Stimulated activated CD8-positive, alpha-beta memory T cell treated with anti-CD3 and anti-CD28 coated beads, Interleukin-7, amount 100 ng/mL, for 4 hours (primary cell): ENCODE measurements around the gene EPN1.

ENCODE experiments used
- DNase-seq, 2 donors: peaks; one replicate each; pipeline ENCODE4 v3.0.0-alpha.2; 2020; ENCODE audit warnings: low read depth in 2 of 2

EPN1 gene

DNA sequence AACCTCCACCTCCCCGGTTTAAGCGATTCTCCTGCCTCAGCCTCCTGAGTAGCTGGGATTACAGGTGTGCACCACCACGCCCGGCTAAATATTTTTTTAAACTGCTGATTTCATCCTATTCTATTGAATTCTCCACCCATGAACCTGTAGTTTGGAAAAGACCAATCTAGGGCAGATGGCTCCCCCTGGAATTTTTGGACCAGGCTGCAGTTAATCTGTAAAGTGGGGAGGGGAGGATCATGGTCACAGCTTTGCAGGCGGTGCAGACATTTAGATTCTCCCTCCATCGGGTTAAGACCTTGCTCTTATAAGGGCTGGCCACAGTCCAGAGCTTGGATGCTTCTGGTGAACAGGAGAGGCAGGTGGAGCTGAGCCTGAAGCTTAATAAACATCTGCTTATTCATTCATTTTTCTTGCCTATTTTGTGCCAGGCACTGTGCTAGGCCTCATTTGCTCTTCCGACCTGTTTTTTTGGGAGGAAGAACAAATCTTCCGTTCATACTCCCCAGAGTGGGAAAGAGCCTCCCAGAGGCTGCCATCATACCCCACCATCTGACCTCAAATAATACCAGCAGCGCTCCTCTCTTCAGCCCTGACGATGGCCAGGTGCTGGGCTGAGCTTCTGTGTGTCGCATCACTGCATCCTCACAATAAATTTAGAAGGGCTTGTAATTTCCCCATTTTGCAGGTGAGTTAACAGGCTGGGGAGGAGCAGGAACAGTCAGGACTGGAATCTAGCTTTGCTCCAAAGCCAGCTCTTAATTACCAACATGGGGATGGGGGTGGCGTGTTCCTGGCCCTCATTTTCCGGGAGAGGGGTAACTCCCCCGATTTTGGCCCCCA, 27.9 kb upstream of the EPN1 start:
- no peak for DNase-seq

DNA sequence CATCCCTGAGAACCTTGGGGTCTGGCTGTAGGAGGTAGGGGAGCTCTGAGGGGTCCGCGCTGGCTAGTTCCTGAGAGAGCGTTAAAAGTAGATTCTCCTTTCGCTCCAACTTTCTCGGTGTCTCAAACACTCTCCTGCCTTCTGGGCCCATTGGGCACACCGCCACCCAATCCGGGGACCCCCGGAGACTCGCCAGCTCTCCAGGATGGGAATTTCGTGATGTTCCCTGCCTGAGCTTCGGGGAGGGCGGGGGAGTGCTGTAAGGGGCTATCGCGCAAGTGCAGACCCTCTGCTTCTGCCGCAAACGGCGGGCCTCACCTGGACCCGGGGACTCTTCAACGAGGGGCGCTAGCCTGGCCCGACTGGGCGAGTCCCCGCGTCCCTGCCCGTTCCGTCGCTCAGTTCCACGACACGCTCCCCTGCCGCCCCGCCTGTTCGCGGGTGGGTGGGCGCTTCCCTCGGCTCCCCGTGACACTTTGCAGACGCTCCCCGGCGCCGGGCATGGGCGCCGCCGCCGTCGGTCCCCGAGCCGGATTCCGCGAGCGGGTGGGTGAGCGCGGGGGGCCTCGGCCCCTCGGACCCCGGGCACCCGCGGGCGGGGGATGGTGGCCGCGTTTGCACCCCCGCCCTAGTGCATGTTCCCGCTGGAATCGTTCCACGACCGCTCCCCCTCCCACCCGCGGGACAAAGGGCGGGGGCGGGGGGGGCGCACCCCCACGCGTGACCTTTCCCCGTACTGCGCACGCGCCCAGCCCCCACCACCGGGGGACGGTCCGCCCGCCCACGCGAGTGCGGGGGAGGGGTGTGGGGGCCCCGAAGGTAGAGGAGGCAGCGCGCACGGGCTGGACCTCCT, 27.1 kb upstream of the EPN1 start, which contains the start of gene CCDC106:
Gene CCDC106, plus strand, starts transcription at position 481 of the 853 bp plus-strand sequence. CDS start 835 bp downstream, outside the sequence.
- DNase-seq: peak in 1 of 2 donors; percentile 54

DNA sequence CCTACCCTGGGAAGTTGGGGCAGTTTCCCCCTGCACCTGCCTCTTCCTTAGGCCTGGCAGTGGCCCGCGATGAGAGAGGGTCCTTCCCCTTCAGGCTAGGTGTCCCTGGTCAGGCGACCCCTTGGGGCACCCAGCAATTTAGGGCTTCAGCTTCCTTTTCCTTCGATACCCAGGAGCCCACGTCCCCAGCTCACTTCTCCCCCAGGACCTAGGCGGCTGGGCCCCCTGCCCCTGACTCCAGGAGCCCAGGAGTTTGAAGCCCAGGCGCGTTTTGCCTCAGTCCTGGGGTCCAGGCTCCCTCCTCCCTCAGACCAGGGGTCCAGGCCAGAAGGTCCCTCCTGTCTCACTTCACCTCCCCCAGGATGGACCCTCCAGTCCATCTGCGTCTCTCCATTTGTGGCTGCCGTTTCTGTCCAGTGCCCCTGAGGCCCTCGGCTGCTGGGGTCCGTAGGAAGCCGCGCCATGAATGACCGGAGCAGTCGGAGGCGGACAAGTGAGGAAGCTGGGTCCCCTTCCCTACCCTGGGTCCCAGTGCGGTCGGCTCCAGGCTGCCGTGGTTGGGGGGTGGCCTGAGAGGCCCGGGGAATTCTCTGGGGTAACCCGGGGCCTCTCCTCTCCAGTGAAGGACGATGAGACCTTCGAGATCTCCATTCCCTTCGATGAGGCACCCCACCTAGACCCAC, 26.3 kb upstream of the EPN1 start:
- DNase-seq: no peak

DNA sequence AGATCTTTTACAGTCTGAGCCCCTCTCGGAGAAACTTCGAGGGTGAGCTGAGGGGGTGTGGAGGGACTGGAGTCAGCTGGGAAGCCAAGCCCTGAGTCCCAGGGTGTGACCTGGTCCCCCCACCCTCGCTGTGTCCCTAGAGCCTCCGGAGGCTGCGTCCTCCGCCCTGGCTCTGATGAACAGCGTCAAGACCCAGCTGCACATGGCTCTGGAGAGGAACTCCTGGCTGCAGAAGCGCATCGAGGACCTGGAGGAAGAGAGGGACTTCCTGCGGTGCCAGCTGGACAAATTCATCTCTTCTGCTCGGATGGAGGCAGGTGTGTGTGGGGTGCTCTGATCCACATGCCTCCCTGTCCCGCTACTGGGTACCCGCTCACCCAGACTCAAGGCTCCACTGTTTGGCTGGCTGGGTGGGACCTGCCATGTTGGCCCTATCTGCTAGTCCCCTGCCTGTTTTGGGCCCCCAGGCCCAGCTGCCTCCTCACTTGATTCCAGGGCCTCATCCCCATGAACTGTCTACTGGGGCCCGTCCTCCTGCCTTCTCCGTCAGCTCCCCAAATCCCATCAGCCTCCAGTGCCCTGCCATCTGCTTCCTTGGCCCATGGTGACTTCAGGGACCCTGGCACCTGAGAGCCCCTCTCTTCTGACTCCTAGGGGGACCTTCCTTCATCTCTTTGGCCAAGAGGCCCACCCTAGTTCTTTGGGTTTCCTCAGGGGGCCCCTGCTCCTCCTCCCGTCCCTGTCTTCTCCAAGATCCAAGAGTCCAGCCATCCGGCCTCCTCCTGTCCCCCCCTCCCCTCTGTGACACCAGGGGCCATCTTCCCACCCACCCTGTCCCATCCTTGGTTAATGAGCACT, 25.5 kb upstream of the EPN1 start:
- DNase-seq: no peak

DNA sequence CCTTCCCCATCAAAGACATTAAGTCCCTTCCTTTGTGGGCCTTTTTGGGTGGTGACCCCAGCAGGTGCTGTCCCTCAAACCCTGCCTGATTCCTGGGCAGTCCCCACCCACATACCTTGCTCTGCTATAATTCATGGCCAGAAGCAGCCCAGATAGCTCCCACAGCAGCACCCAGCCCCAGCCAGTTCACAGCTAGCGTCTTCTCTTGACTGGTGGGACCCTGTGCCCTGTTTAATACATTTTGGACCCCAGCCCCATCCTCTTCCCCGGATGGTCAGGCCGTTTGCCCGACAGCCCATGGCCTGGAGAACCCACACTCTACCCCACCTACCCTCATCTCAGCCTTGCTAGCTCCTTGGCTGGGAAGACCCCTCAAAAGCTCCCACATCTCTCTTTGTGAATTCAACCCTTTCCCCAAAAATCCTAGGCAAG, 24.9 kb upstream of the EPN1 start:
- no peak for DNase-seq

DNA sequence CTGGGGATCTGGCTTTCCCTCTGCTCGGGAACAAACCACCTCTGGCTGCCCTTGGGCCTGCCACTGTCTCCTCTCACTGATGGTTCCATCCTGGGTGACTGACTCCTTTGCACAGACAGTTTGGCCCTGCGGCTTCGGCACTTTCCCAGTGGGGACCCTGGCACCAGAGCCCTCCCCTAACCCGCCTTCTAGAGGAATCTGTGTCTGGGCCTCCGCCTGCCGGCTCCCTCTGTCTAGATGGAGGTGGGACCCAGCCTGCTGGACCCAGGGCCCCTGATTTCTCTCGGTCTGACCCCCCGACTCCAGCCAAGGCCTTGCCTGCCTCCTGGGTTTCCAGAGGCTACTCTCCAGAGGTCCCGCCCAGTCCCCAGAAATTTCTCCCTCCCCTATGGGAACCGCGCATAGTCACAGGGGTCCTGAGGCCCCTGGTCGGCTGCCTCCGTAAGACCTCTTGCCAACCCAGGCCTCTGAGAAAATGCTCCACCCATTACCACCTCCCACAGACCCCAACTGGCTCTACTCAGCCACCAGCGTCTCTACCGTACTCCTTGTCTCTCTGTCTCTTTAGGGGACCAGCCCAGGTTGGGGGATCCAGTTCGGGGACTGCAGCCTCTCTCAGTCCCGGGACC, 24.3 kb upstream of the EPN1 start:
- DNase-seq: no peak

DNA sequence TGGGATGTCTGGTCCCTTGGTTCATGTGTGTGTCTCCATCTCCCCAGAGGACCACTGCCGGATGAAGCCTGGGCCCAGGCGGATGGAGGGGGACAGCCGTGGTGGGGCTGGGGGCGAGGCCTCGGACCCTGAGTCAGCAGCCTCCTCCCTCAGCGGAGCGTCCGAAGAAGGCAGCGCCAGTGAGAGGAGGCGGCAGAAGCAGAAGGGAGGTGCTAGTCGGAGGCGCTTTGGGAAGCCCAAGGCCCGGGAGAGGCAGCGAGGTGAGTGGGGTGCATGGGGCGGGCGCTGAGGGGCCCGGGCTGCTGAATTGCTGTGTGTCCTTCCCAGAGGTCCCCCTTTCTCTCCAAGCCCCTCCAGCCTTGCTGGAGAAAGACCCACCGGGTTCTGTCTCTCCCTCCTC, 23.8 kb upstream of the EPN1 start:
- DNase-seq: no peak

DNA sequence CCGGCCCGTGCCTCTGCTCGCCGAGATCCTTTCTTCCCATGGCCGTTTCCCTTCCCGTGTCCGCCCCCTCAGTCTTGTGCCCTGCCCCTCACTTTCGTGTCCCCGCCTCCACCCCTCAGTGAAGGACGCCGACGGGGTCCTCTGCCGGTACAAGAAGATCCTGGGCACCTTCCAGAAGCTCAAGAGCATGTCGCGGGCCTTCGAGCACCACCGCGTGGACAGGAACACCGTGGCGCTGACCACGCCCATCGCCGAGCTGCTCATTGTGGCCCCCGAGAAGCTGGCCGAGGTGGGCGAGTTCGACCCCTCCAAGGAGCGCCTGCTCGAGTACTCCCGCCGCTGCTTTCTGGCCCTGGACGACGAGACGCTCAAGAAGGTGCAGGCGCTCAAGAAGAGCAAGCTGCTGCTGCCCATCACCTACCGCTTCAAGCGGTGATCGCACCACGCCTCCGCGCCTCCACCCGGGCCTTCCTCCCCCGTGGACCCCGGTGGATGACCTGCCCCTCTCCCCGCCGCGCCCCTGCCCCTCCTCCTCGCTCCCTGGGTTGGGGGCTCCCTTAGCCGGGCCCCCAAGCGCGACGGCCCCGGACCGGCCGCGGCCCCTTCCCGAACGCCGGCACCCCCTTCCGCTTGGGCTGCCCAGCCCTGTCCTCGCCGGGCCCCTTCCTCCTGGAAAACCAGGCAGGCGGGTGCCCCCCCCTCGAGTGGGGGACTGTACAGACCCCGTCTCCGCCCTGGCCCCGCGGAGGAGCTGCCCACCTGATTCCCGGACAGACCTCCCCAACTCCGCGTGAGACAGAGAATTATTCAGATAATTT, 22.5 kb upstream of the EPN1 start:
- DNase-seq: no peak

DNA sequence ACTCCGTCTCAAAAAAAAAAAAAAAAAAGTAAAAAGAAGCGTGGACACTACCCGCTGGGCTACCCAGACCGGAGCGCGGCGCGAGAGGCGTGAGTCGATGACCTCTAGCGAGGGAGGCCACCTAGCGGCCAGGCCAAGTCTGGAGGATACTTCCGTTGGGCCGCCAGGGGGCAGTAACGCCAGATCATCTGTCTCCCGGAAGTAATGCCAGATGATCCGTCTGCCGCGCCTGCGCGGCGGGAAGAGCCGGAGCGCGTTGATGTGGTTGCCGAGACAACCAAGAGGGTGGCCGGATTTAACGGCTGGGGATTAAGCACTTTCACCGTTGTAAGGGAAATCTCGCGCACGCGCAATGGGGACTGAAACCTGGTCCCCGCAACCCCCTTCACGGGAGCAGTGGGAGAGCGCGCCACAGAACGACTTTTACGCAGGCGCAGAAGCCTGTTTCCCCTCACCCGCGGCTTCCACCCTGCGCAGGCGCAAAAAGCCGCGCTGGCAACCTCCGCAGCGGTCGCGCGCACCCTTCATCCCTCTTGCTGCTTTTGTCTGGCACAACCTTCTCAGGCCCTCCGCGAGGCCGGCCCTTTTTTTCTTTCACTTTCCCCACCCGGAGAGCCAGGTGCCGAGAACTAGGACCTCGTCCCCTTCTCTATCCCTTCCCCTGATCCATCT, 21.2 kb upstream of the EPN1 start:
- peak; percentile 98 to 99 for DNase-seq

DNA sequence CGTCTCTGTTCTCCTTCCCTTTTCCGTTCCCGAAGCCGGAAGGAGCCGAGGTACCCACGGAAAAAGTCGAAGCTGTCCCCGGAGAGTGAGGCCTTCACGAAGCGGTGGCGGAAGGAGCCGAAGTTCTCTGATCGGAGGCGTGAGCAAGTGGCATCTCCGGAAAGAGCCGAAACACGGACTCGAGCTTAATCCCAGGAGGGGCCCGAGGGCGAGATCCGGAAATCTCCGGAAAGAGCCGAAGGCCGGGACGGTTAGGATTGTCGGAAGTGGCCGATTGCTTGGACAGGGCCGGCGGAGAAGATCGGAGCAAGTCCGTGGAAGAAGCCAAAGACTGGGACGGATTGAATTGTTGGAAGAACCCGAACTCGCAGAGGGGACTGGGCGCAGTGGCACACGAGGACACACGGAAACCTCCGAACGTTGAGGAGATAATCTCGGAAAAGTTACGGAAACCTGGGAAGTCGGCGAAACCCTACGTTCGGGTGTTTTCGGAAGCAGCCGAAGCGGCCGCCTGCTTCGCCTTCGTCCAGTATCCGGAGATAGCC, 20.6 kb upstream of the EPN1 start:
- DNase-seq: peak; percentile 97 to 98

DNA sequence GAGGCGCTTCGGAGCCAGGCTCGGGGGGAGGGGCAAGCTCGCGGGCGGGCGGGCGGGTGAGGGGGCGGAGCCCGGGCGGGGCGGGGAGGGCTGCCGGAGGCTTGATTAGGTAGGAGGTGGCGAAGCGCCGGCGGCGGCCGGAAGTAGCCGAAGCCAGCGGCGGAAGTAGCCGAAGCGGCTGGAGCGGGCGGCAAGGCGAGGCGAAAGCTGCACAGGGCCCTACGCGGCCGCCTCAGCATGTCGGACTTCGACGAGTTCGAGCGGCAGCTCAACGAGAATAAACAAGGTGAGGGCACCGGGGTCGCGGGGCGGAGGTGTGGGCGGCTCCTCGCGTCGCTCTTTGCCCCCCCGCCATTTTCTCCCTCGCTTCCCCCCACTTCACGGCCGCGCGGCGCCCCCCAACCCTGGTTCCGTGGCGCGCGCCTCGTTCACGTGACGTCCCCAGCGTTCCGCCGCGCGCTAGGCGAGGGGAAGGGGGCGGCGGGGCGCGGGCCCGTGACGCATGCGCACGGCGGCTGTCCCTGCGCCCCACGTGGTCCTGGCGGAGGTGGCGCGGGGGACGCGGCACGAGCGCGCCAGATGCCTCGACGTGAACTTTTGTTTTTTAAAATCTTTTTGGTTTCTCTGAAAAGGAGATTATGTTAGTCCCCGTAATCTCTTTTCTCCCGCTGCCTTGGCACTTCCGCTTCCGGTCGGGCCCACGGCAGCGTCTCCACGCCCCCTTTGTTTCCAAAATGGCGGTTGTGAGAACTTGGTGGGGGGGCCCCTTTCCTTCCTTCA, 20.0 kb upstream of the EPN1 start, which contains the start of gene U2AF2:
Gene U2AF2, plus strand, starts transcription at position 168 of the 780 bp plus-strand sequence. Its CDS starts 70 bp downstream, at position 238.
- peak; percentile 91 to 94 for DNase-seq

DNA sequence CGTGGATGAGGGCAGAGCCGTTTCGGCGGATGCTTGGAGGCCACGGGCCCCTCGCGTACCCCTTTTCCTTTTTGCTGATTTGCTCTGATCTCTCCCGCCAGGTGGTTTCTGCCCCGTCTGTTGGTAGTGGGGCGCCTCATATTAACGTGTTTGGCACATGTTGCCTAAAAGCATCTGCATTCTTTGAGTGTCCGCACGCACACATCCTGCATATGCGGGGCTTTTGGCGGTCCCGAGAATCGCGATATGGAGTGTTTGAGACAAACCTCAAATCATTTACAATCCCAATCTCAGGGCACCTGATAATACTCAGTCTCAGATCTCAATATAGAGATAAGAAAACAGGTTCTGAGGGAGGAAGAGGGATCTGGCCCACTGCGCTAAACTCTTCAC, 19.4 kb upstream of the EPN1 start:
- DNase-seq: no peak

DNA sequence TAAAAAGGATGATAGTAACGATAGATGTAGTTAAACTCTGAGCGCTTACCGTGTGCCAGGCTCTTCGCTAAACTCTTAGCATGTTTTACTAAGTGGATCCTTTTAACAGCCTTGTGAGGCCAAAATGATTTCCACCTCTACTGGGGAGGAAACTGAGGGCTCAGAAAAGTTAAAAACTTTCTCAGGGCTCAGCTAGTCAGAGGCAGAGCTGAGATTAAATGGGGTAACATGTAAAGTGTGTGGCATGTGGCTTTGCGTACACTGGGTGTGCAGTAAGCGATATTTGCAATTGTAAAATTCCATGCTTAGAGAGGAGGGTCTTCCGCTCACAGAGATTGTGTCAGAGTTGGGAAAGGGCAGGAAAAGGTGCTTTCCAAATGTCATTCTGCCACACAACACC, 18.5 kb upstream of the EPN1 start:
- no peak for DNase-seq

DNA sequence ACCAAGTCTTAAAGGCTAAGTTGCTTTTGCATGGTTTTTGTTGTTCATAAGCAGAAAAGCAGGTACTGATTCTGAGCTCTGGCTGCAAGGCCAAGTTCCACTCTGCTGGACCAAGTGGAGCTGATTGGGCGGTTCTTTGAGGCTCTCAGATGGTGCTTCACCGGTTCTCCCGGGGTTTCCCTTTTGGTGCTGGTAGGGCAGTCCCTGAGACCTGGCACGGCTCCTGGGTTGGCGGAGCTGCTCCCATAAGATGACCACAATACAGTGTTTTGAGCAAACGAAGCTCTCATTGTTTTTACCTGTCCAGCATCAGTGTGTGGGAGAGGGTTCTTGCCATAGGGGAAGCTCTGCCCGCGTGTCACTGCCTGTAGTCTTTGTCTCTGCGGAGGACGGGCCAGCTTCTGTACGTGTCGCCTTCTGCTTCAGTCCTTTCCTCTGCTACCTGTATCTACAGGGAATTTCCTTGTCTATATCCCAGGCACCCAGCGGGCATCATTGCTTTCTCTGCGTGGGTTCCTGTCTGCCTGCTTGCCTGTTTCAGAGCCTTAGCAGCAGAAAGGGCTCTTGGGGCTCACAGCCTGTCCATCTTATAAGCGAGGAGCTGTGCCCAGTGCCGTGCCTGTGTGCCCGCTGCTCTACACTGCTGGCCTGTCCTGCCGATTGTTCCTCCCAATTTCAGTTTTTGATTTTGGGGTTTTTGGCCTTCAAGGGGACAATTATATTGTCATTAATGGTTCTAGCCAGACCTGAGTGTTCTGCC, 17.9 kb upstream of the EPN1 start:
- no peak for DNase-seq

DNA sequence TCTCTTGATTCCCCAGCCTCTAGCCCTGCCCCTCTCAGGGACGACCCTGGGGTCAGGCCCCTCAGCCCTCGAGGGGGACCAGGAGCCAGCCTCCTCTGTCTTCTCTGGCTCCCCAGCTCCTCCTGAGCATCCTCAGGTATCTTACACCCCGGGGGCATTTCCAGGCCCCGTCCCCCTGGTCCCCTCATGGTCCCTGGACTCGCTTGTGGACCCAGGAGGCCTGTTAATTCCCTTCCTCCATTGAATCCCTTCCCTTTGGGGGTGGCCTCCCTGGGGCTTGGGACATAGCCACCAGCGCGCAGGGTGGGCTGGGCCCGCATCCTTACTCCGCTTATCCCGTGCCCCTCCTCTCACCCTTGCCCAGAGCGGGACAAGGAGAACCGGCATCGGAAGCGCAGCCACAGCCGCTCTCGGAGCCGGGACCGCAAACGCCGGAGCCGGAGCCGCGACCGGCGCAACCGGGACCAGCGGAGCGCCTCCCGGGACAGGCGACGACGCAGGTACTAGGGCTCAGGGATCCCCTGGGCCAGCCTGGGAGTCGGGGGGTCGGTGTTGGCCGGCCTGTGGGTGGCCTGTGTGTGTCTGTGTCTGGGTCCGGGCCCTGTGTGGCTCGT, 16.1 kb upstream of the EPN1 start:
- no peak for DNase-seq

DNA sequence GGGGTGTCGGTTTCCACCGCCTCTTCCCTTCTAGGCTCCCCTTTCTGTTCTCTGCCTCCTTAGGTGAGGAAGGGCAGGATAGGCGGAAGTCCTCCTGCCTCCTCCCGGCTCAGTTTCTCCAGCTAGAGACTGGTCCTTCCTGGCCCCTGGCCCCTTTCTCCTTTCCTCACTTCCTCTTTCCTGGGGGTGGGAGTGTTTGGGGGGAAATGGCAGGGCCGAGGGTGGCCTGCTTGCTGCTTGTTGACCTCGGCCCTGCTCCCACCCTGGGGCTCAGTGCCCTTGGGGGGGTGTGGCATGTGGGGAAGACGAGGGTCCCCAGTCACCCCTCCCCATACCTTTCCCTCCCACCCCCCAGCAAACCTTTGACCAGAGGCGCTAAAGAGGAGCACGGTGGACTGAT, 15.2 kb upstream of the EPN1 start:
- no peak for DNase-seq

DNA sequence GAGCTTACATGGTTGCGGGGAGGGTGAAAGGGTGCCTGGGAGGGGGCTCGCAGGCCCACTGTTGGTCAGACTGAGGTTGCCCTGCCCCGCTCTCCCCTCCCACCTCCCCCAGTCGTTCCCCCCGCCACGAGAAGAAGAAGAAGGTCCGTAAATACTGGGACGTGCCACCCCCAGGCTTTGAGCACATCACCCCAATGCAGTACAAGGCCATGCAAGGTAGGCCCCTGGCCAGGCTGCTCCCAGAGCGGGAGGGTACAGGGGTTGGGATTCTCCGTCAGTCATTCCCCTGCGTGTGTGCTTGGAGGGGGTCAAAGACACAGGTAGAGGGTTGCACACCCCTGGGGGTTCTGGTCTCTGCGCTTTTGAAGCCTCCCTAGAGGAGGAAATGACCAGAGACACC, 14.6 kb upstream of the EPN1 start:
- DNase-seq: no peak
